Lower lobe of right lung (tissue), 2 donors: ENCODE results near the gene GBE1. TPM values are rescaled to one million over a fixed set of nuclear protein-coding genes. Genes with fewer than 3 reads are reported as not detected.

Experiments used
- ATAC-seq, 2 donors: fragments of 200-7000 bp; cut with Tn5 transposase; one replicate each; pipeline ENCODE4 v1.9.1; 2020 to 2022; ENCODE audit warnings: mild to moderate bottlenecking in 2 of 2, moderate library complexity in 2 of 2
- DNase-seq: peaks from one replicate; pipeline ENCODE4 v3.0.0-alpha.2; 2020
- H3K27ac ChIP-seq: fragments of 200-600 bp; one replicate; pipeline ENCODE4 v1.8.0; 2022
- H3K27me3 ChIP-seq: fragments of 200-600 bp; one replicate; pipeline ENCODE4 v1.8.0; 2022; ENCODE audit warnings: low read depth
- H3K36me3 ChIP-seq: fragments of 200-600 bp; one replicate; pipeline ENCODE4 v1.8.0; 2022; ENCODE audit warnings: mild to moderate bottlenecking
- H3K4me1 ChIP-seq: fragments of 200-600 bp; one replicate; pipeline ENCODE4 v1.8.0; 2022
- H3K4me3 ChIP-seq: fragments of 200-600 bp; one replicate; pipeline ENCODE4 v1.8.0; 2022; ENCODE audit warnings: mild to moderate bottlenecking
- H3K9me3 ChIP-seq: fragments of 200-600 bp; one replicate; pipeline ENCODE4 v1.8.0; 2022
- intact Hi-C: fragments of 100-400 bp; cut with DNase I; formaldehyde crosslinking; loops from one replicate; pipeline ENCODE4 v1.11.0; 2022
- total RNA-seq: library from RNA; stranded (reverse); fragmentation: NEBNext Ultra II Directional; extraction: Animal tissue kit (Norgen Biotek cat#: 25700); gene quantifications from one replicate; pipeline ENCODE4 v1.2.1, GENCODE V29; 2021
- TF ChIP-seq, protein P1 (sequence below): fragments of 200-600 bp; IDR thresholded peaks from one replicate; pipeline ENCODE4 v1.8.0; 2022; ENCODE audit warnings: antibody characterized with exemption, mild to moderate bottlenecking
- donor health status: DM: no; HTN: yes; CAD: no; lungs with severe emphysema.

The GBE1 gene
- total RNA-seq, 1 donor from 2014 or later, result 23.0 TPM

DNA sequence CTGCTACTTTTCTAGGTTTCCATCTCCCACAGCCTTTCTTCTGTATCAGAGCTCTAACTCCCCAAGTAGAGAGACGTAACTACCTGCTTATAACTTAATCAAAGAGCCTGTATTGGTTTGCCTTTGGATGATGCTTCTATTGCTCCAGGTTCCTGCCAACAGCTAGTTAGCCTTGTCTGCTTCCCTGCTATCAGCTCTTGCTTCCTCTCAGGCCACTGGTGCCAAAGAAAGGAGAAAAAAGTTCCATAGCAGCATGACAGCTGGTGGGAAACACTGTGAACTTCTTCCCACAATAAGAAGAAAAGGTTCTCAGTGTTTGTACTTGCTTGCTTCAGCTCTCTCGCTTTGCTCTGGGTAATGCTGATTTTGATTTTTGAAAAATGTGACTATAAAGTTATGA lies 206.6 kb downstream of the GBE1 start:
- Histone ChIP-seq H3K4me3 (no peak overlapping the region), H3K27ac (no peak overlapping the region), H3K9me3 (no peaks in the 10 kb centered on the region), H3K27me3 (no peaks in the 10 kb centered on the region), H3K4me1 (no peaks in the 10 kb centered on the region), H3K36me3 (no peaks in the 10 kb centered on the region)
- TF ChIP-seq, protein P1, sequence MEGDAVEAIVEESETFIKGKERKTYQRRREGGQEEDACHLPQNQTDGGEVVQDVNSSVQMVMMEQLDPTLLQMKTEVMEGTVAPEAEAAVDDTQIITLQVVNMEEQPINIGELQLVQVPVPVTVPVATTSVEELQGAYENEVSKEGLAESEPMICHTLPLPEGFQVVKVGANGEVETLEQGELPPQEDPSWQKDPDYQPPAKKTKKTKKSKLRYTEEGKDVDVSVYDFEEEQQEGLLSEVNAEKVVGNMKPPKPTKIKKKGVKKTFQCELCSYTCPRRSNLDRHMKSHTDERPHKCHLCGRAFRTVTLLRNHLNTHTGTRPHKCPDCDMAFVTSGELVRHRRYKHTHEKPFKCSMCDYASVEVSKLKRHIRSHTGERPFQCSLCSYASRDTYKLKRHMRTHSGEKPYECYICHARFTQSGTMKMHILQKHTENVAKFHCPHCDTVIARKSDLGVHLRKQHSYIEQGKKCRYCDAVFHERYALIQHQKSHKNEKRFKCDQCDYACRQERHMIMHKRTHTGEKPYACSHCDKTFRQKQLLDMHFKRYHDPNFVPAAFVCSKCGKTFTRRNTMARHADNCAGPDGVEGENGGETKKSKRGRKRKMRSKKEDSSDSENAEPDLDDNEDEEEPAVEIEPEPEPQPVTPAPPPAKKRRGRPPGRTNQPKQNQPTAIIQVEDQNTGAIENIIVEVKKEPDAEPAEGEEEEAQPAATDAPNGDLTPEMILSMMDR, result no peak
- intact Hi-C loops, result no loop called here
- ATAC-seq, result no peak
- DNase-seq, result no peak

DNA sequence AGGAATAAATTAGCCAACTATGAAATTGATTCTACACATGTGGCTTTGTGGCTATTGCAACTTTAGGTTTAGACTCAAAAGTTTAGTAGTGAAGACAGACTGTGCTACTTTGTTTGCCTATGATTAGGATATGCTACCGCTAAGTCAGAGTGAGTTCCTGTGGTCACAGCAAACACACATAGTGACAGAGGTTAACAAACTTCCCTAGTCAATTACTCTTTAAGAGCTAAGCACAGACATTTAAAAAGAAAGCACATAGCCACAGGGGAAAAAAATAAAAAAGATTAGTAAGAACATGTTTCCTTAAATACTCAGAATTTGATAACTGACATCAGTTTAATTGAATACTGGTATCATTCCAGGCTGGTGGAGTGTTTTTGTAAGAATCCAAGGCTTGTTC lies 207.1 kb downstream of the GBE1 start:
- no peak overlapping the region for H3K4me3 ChIP-seq
- TF ChIP-seq, protein P1, result no peak
- ATAC-seq (no peak), DNase-seq (no peak)
- no peak overlapping the region for H3K27ac ChIP-seq
- no peaks in the 10 kb centered on the region for H3K36me3 ChIP-seq
- H3K27me3 ChIP-seq, result no peaks in the 10 kb centered on the region
- H3K4me1 ChIP-seq, result no peaks in the 10 kb centered on the region
- intact Hi-C loops, result no loop called here
- H3K9me3 ChIP-seq, result no peaks in the 10 kb centered on the region

DNA sequence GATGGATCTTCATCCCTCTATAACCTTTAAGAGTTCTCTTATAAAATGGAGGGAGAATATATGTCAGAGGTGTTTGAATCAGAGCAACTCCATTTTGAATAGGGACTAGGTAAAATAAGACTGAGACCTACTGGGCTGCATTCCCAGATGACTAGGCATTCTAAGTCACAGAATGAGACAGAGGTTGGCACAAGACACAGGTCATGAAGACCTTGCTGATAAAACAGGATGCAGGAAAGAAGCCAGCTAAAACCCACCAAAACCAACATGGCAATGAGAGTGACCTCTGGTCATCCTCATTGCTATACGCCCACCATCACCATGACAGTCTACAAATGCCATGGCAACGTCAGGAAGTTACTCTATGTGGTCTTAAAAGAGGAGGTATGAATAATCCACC lies 211.0 kb downstream of the GBE1 start:
- DNase-seq (no peak), ATAC-seq (no peak)
- intact Hi-C loops, result no loop called here
- TF ChIP-seq, protein P1, result no peak
- Histone ChIP-seq H3K9me3 (peaks cover 7% of the 10 kb centered on the region), H3K27me3 (no peaks in the 10 kb centered on the region), H3K36me3 (no peaks in the 10 kb centered on the region), H3K4me3 (no peak overlapping the region), H3K27ac (no peak overlapping the region), H3K4me1 (no peaks in the 10 kb centered on the region)

DNA sequence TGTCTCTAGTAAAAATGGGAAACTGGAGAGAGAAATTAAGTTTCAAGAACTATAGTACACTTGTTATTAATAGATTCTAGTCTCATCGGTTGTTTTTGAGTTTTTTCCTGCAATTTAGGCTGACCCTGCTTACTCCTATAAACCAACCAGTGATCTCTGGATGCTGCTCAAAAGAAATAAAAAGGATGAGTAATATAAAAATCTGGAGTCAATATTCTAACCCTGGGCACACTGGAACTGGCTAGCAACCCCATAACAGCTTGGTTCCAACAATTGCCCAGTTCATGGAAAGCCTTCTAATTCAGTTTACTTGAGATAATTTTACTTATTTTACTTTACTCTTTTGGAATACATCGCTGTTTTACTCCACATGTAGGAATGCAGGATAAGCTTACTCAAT lies 211.6 kb downstream of the GBE1 start:
- intact Hi-C loops, result no loop called here
- Histone ChIP-seq H3K27ac (no peak overlapping the region), H3K36me3 (no peaks in the 10 kb centered on the region), H3K27me3 (no peaks in the 10 kb centered on the region), H3K4me1 (no peaks in the 10 kb centered on the region), H3K9me3 (peaks cover 7% of the 10 kb centered on the region), H3K4me3 (no peak overlapping the region)
- ATAC-seq (no peak), DNase-seq (no peak)
- TF ChIP-seq, protein P1, result no peak

DNA sequence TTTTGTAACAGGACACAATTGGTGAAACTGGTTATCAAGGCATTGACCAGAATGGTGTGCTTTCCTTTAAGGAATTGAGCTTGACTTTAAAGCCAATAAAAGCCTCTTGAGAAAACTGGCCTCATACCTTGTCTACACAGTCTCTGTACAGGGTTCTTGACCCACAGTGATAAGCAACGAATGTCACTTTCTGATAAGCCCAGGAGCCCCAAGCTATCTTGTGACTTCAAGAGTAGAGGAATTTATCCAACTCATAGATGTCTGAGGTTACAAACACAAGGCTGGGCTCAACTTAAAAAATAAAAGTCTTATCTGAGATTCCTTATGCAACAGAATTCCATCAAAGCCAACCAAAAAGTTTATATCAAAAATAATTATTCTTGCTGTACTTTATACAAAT lies 212.1 kb downstream of the GBE1 start:
- TF ChIP-seq, protein P1, result no peak
- H3K9me3 ChIP-seq, result peaks cover 7% of the 10 kb centered on the region
- no peak overlapping the region for H3K4me3 ChIP-seq
- H3K4me1 ChIP-seq, result no peaks in the 10 kb centered on the region
- no peaks in the 10 kb centered on the region for H3K36me3 ChIP-seq
- intact Hi-C loops, result no loop called here
- H3K27me3 ChIP-seq, result no peaks in the 10 kb centered on the region
- no peak for DNase-seq
- ATAC-seq, result no peak
- H3K27ac ChIP-seq, result no peak overlapping the region

DNA sequence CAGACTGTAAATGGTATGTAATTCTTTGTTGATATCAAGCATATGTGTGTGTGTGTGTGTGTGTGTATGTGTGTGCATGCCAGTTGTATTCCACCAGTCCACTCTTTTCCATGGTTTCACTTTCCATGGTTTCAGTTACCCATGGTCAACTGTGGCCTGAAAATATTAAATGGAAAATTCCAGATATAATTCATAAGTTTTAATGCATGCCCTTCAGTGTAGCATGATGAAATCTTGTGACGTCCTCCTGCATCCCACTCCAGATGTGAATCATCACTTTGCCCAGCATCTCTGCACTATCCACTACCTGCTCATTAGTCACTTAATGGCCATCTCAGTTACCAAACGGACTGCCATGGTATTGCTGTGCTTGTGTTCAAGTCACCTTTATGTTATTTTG lies 215.9 kb downstream of the GBE1 start:
- TF ChIP-seq, protein P1, result no peak
- H3K4me1 ChIP-seq, result no peaks in the 10 kb centered on the region
- H3K27me3 ChIP-seq, result no peaks in the 10 kb centered on the region
- no peak for DNase-seq
- no peak overlapping the region for H3K4me3 ChIP-seq
- no peaks in the 10 kb centered on the region for H3K36me3 ChIP-seq
- peaks cover 7% of the 10 kb centered on the region for H3K9me3 ChIP-seq
- H3K27ac ChIP-seq, result no peak overlapping the region
- intact Hi-C loops, result no loop called here
- no peak for ATAC-seq
